NCI-H82 treated with DMSO at 0.1 percent for 48 hours (cell line): Measurements from ENCODE around the gene ZNF827.

ENCODE experiments used
- DNase-seq: peaks from one replicate; lab custom pipeline; 2025; ENCODE audit not compliant: unreplicated experiment; lab: John Stamatoyannopoulos, UW

Gene ZNF827

DNA sequence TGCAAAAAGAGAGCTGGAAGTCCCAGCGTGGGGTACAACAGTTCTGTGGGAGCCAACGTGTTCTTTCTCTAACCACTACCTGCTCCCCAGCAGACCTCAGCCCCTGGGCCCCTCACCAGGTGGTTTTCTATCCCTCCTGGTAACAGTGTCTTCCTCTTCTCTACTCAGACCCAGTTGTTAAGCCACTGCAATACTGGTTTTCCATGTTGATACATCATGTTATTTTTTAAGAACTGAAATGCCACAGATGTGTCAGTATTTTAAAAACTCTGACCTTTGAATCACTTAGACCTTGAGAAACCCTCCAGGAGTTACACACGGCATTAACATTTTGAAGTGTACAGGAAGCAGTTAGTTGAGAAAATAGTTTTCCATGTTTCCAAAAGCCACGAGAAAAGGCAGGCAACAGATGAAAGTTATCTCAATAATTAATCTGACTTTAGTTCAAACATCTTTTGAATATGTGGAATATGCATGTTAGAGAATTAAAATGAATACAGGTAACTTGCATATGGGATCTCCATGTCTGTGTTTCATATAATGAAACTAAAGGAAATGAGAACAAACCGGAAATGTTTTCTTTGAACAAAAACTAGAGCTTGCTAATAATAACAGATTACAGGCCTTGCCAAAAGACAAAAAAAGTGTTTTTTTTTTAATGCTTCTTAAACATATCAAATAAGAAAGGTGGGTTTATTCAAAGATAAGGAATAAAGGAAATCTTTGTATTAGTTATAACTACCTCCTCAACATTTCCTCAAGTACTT lies 108.8 kb downstream of the ZNF827 start:
- DNase-seq: no peak

DNA sequence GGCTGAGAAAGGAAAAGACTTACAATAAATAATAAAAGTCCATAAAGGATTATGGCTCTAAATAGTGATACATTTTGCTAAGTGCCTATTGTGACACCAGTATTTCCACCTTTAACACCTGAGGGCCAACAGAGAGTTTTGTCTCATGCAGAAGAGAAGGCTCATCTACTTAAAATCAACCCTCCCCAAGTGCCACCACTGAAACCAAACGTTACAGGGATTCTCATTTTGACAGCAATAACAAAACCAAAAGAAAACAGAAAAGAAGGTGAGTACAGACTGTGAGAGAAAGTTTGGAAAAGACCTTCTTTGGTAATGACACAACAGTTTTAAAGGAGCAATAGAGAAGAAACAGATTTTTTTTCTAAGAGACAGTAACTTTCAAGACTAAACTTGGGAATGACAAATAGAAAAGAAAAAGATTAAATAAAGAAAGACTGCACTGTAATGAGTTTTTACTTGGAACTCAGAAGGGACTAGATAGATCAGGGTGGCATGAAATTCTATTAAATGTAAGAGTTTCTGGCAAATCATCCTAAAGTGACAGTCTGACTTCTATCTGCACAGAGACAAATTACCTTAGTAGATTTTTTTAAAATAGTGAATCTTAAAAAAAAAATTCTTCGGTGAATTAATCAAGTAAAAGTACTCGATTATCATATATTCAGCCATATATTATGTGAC lies 109.7 kb downstream of the ZNF827 start:
- DNase-seq: no peak

DNA sequence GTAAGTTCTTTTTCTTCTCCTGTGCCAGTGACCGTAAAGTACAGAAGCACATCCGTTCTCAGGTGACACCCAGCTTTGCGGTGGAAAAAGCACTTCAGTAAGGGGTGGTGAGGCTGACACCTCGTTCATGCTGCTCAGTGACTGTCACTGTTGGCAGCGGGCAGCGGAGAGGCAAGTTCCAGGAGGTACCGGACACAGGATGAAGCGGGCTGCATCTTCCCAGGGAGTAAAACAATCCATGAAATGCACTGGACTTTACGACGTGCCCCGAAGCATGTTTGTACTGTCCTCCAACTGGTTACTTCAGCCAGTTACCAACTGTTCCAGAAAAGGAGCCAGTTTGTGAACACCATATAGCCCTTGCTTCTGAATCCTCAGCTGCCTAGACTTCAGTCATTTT lies 110.7 kb downstream of the ZNF827 start:
- DNase-seq: no peak

DNA sequence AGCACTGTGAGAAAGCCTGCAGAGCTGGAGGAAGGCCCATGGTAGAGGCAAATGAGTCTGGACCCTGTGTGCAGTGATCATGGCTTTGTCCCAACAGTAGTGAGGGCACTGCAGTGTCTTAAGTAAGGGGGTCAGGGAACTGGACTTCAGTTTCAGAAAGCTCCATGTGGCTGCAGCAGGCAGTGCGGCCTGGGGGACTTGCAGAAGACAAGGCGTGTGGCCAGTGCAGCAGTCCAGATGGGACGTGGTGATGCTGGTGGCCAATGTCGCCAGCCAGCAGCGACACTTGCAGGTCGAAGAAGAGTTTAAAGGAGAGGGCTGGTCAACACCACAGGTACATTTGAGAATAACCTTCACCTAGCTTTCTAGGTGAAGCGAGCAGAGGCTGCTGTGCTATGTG lies 113.4 kb downstream of the ZNF827 start:
- no peak for DNase-seq

DNA sequence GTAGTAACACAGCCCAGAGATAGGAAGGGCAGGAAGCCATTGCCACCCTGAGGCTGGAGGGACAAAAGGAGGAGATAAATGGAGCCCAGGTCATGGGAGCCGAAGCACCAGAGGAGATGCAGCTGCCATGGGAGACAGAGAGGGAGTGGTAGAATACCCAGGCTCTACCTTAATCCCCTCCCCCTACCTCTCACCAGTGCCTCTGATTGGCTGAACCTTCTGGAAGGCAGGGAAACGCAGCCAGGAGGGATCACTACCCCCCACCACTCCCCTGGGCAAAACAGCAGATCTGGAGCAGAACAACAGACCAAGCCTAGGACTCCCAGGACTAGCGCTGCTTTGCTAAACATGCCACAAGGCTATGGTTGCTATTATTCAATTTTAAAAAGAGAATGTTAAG lies 114.2 kb downstream of the ZNF827 start:
- peak; percentile 12 for DNase-seq

DNA sequence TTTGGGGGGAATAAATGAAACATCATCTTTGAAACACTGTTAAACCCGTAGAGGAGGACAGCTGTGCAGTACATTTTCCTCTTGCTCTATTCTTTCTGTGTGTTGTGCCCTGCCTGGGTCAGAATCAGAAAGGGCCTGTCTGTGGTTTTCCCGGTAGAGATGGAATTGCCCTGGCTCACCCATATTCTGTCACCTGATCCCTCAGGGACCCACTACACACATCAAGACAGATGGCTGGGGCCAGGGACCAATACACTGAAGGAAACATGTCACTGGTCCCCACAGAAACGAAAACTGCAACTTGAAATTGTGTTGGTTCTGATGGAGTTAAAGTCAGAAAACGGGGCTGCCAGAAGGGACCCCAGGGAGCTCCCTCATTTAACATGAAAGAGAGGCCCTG lies 114.9 kb downstream of the ZNF827 start:
- no peak for DNase-seq

DNA sequence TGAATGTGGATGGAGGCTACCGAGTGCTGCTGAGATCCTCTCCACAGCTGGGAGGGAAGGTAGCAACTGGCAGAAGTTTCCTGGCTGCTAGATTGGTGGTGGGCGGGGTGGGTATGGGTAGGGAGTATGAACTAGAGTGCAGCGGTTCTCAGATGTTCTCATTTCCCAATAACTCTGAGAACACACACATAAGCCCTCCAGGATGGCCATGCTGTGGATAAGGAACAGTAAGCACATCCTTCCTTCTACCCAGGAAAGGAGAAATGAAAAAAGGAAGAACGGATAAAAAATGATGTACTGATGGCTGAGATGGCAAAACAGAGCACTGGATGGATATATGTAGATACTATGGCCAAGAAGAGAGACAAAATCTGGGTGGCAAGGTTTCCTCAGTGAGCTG lies 116.0 kb downstream of the ZNF827 start:
- DNase-seq: no peak

DNA sequence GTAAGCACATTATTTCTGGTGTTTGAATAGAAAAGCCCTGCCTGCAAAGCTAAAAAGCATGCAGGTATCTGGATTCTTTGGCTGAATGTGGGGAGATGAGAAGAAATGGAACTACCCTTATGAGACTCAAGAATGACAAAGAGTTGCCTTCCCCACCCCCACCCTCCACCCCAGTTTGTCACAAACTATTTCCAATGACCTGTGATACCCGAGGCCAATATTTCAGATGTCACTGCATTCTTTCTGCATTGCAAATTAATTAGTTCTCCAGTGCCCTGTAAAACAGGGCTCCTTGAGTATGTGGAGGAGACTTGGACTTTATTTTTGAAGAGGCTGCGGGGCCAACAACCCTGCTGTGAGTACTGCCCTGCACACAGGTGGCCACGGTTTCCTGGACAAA lies 116.4 kb downstream of the ZNF827 start:
- no peak for DNase-seq

DNA sequence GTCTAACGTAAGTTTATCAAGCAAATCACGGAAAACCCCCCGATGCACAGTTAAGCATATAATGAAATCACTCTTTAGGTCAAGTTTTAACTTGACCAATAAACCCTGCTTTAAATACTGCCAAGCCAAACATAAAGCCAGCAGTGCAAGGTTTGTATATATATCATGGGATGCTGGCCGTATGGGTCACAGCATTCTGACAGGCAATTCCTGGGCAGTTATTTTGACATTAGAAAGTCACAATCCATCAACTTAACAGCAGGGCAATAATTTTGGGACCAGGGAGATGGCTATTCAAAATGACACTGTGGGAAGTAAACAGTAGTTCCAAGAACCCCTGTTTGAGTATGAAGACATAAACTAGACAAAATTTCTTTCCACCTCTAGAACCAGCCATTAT lies 116.9 kb downstream of the ZNF827 start:
- DNase-seq: no peak

DNA sequence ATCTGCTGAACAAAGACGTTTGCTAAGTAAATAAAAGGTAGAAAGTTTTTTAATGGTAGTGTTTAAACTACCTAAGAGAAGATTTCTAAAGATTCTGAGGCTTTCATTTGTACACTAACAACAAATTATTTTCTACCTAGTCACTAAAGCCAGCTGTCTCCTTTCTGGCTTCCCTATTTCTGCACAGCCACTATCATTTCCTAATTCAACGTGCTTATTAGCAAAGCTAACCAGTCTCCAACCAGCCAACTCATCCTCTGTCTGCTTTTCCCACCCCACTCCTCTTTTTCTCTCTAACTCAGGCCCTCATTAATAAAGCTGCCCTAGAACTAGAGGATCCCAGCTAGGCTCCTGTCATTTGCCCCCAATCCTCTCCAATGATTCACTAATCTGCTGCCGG lies 118.2 kb downstream of the ZNF827 start:
- DNase-seq: no peak

DNA sequence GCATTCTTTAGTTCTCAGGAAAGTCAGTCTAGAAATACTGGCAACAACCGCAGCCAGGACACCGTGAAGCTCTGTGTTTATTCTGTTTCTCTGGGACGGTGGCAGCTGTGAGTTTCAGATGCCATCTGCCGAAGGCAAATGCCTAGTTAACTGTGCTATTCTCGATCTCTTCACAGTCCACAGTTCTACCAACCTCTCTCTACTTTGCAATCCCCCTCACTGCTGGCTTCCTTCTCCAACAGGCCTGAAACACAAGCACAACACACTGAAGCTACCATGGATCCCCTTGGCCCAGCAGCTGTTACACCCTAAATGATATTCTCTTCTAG lies 118.8 kb downstream of the ZNF827 start:
- no peak for DNase-seq

DNA sequence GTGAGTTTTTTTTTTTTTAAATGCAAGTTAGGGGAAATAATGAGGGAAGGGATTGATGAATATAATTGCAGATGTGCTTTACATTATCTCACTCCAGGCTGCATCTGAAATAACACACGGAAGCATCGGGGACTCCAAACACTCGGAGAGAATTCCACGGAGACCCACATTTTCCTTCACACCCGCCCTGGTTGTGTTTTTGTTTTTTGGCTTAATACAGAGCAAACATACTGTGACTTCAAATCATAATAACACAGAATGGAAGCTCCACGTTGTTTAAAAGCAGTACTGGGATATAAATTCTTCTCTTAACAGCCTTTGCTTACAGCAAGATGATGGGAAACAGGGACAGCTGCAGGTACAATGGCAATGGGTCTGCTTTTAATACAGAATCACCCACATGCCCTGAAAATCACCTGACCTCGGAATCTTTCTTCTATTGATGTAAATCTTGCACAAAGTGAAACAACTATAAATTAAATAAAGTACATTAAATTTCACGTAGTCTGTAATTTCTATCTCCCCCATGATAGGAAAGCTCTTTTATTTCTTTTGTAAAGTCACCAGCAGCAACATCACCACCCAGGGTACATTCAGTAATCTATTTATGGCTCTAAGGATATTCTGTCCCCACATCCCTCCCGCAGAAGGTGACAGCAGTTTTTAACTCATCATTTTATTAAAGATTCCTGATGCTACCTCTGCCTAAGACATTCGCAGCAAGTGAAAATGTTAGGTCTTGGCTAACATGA lies 119.3 kb downstream of the ZNF827 start:
- DNase-seq: no peak

DNA sequence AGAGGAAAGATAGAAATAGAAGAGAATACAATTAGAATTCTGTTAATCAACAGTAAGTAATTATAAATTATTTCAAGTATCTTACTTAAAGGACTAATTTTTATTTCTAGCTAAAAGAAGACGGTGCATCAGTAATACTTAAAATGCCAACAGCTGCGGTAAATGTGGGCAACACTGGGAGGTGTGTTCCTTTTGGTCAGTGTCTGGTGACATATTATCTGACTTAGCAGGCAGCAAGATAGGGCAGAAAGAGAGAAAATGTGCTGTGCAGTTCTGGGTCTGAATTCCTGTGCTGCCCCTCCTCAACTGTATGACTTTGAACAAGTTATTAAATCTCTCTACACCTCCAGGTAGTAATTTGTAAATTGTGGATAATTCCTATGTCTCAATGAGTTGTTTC lies 120.6 kb downstream of the ZNF827 start:
- no peak for DNase-seq

DNA sequence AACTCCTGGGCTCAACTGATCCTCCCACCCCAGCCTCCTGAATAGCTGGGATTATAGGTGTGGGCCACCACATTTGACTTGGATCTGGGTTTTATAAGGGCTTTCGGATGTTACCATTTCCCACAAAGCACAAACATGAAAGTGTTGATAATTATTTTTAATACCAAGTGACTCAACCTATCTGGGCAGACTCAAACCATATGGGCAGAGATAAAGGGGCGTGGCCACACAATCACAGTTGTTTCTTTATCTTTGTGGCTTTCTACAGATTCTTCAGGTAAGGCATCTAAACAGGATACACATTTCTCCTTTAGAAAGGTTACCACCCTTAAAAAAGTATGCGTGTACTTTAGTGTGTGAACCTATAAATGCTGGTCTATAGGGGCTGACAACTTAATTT lies 122.5 kb downstream of the ZNF827 start:
- no peak for DNase-seq

DNA sequence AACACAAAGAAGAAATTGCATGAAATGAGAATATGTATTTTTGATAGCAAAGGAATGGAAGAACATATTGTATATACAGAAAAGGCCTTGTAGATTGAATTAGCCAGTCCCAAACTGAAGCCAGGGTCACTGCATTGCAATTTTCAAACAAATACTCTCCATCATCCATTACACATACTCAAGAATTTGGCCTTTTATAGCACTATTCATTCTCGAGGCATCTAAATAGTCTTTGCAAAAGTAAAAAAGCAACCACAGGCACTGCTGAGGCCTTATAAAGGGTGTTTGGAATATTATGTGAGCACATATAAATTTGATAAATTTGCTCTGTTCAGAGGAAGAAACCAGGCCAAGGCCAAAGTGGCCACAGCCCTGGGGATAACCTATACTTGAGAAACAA lies 123.0 kb downstream of the ZNF827 start:
- DNase-seq: no peak

DNA sequence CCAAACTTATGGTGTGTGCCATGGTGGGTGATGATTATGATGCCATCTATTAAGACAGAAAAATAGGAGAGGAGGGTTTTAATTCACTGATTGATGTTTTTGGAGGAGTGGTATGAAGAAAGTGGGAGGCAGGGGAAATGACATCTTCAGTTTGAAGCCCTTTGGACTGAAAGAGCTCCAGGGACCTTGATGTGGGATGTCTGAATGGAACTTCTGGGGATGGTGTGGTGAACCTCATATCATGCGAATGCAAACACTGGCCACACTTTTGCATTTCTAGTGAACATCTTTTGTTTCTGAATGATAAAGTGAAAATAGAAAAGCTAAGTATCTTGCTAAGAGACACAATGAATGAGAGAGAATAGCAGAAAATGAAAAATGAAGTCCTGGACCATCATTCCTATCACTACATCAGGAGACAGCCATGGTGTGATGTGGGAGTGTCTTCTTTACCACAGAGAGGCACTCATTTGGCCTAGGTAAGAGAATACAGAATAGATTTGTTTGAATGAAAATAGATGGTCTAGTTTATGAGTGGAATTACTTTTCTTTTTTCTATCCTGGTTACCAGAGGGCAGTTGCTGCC lies 123.5 kb downstream of the ZNF827 start:
- no peak for DNase-seq

DNA sequence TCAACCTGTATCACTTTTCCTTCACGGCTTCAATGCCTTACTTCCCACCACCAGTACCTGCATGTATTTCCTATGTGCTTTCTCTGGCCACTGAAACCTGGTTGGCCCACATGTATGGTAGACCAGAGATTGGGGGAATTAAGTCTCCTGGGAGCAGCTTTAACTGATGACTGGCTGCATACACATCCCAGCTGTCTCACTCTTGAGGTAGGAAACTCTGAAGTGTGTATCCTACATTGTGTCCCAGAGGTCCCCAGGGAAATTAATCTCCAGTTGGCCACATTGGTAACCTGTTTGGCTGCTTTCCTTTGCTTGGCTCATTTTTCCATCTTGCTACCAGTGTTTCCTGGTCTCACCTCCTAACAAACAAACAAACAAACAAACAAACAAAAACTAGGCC lies 124.4 kb downstream of the ZNF827 start:
- DNase-seq: no peak

DNA sequence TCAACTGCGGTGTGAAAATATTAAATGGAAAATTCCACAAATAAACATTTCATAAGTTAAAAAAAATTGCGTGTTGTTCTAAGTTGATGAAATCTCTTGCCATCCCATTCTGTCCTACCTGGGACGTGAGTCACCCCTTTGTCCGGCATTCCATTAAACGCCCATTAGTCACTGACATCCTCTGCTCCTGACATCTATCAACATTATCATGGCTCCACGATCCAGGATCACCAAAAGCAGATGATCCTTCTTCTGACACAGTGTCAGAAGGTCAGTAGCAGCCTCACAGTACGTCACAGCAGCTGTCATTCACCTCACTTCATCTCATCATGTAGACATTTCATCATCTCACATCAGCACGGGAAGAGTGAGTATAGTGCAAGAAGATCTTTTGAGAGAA lies 125.7 kb downstream of the ZNF827 start:
- no peak for DNase-seq

DNA sequence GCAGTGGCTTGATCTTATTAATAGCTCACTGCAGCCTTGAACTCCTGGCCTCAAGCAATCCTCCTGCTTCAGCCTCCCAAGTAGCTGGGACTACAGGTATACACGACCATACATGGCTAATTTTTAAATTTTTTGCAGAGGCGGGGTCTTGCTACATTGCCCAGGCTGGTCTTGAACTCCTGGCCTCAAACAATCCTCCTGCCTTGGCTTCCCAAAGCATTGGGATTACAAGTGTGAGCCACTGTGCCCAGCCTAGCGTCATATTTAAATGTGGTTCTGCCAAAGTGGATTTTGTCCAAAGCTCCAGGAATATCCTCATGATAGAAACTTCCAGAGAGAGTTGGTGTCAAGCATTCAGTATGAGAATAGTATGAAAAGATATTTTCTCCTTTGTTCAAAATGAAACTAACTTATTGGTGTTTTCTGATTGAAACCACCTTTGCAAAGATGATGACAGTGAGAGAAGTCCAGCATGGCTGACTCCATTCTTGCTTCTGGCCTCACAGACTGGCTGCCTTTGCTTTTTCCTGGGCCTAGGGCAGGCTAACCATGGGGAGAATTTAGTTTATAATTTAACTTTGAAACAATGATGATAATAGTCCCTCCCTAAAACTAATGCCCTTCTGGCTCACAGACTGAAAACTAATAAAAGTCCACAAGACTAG lies 129.6 kb downstream of the ZNF827 start:
- no peak for DNase-seq

DNA sequence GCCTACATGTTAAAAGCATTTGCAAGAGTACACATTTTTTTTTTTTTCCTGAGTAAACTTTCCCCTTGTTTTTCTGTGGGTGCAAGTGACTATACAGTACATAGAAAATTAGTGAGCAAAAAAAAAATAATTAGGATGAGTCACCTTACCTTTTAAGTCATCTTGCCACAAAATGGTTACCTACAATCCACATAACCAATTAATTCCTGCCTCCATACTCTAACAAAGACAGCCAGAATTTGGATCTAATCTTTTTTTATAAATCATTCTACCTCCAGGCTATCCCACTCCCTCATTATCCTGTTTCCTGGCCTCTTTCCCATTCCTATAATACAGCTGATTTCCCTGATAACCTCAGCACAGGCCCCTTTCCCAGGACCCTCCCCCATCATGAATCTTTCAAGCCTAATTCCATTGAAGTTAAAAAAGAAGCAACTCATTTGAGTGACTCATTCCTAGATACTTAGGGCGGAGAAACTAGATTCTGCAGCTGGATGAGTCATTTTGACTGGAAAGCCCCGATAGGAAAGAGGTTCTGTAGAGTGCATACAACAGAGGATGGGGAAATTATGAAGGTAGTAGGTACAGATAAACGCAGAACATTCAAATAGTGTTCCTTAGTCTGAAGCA lies 130.5 kb downstream of the ZNF827 start:
- no peak for DNase-seq

DNA sequence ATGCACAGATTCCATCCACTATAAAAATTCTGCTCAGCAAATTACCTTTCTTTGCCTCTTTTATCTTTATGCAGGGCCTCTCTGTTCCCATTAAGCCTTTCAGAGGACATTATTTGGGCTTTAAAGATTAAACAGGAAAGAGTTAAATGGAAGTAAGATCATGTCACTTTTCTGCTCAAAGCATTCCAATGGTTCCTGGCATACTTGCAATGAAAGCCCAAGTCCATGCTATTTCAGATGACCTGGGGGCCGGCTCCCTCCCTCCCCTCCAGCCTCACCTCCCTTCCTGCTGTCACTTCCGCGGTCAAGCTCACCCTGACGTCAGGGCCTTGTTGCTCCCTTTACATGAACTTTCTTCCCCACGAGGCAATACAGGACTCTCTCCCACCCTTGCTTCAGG lies 133.1 kb downstream of the ZNF827 start:
- DNase-seq: no peak
